GM19351 (cell line): Measurements from ENCODE around the gene PRKCD.

ENCODE experiments used
- ATAC-seq: cut with Tn5 transposase; IDR thresholded peaks from one replicate; pipeline ENCODE4 v1.9.1; 2021; ENCODE audit warnings: mild to moderate bottlenecking, moderate library complexity; ENCODE audit not compliant: unreplicated experiment

PRKCD gene

DNA sequence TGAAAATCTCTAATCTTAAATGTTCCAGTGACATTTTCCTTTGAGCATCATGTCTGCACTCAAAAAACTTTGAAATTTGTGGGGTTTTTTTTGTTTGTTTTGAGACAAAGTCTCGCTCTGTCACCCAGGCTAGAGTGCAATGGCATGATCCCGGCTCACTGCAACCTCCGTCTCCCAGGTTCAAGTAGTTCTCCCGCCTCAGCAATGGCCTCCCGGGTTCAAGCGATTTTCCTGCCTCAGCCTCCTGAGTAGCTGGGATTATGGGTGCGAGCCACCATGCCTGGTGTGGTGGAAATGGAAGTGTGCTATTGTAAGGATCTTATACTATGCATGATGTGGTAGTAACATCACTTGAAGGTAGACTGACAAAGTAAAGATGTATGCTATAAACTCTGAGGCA lies 52.3 kb downstream of the PRKCD start:
- no peak for ATAC-seq

GRCh38 chr3:53215816-53216215 lies 54.8 kb downstream of the PRKCD start:
- ATAC-seq: no peak

DNA sequence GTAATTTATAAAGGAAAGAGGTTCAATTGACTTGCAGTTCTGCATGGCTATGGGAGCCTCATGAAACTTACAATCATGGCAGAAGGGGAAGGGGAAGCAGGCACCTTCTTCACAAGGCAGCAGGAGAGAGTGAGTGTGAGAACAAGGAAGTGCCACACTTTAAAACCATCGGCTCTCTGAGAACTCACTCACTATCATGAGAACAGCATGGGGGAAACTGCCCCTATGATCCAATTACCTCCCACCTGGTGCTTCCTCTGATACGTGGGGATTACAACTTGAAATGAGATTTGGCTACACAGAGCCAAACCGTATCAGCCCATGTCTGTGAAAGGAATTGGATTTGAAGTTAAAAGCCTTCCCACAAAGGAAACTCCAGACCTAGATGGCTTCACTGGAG lies 55.7 kb downstream of the PRKCD start:
- no peak for ATAC-seq

GRCh38 chr3:53217175-53217574 lies 56.2 kb downstream of the PRKCD start:
- ATAC-seq: no peak

- ATAC-seq: peak; percentile 55
Measured at GRCh38 chr3:53218131-53218530, 57.1 kb downstream of the PRKCD start.

GRCh38 chr3:53219895-53220483 lies 59.0 kb downstream of the PRKCD start:
- peak; percentile 89 for ATAC-seq

- no peak for ATAC-seq
Measured at GRCh38 chr3:53221345-53221744, 60.3 kb downstream of the PRKCD start.

DNA sequence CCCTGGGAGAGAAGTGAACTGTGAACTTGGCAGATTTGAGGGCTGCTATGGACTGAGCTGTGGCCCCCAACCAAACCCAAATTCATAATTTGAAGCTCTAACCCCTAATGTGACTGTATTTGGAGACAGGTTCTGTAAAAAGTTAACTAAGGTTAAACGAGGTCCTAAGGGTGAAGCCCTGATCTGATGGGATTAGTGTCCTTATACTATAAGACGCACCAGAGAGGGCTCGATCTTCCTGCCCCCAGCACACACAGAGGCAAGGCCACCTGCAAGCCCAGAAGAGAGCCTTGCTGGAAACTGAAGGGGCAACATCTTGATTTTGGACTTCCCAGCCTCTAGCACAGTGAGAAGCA lies 60.8 kb downstream of the PRKCD start:
- ATAC-seq: no peak

GRCh38 chr3:53222183-53222901 lies 61.3 kb downstream of the PRKCD start:
- ATAC-seq: no peak

- ATAC-seq: no peak
Measured at GRCh38 chr3:53223025-53223424, 62.0 kb downstream of the PRKCD start.

DNA sequence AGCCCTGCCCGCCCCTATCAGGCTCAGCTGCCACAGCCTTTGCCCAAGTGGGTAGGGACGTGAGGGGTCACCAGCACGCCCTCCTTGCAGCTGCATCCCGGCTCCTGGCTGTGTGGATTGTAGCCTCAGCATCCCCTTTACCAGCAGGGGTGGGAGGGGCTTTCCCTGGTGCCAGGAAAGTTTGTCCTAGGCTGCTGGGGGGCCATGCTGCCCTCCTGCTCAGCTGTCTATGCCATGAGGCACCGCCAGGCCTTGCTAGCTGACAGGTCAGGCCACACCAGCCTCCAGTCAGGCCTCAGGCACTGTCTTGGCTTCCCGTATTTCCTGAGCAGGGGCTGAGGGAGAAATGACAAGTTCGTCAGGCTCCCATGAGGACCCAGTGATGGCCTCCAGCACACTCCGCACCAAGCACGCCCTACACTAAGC lies 62.5 kb downstream of the PRKCD start:
- ATAC-seq: no peak

DNA sequence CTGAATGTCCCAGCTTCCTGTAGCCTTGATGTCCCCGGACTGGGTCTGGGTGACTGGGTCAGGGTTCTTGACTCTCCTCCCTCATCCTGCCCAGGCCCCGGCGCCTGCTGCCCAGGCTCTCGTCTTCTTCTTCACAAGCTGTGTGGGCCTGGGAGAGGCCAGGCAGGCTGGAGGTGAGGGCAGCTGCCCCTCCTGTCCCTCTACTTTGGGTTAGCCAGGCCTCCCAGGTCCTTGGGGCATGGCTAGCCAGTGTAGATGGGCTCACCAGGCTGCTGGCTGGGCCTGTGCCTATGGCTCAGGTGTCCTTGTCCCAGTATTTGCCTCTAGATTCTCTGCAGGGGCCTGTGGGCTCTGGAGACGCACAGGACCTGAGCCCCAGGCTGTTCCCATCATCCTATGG lies 63.0 kb downstream of the PRKCD start:
- no peak for ATAC-seq

- no peak for ATAC-seq
Measured at GRCh38 chr3:53224536-53224935, 63.5 kb downstream of the PRKCD start.

GRCh38 chr3:53225181-53225580 lies 64.2 kb downstream of the PRKCD start:
- ATAC-seq: no peak

DNA sequence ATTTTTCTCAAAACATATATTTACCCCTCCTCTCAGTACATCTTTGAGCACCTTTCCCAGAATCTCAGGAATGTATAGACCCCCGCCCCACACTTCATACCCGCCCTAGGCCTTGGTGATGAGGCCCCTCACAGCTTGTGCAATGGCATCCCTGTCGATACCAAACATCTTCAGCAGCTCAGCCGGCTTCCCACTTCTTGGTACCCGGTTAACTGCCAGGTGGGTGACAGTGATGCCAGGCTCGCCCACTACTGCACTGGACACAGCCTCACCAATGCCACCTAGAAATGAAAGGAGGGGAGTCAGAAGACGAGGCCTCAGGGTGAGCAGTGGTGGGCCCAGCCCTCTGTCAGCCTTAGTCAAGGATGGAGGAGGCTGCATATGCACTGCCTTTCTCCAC lies 64.6 kb downstream of the PRKCD start:
- ATAC-seq: no peak

- no peak for ATAC-seq
Measured at GRCh38 chr3:53226142-53226840, 65.3 kb downstream of the PRKCD start.

- no peak for ATAC-seq
Measured at GRCh38 chr3:53226841-53227407, 65.9 kb downstream of the PRKCD start.

GRCh38 chr3:53227993-53228885 lies 67.2 kb downstream of the PRKCD start:
- no peak for ATAC-seq

DNA sequence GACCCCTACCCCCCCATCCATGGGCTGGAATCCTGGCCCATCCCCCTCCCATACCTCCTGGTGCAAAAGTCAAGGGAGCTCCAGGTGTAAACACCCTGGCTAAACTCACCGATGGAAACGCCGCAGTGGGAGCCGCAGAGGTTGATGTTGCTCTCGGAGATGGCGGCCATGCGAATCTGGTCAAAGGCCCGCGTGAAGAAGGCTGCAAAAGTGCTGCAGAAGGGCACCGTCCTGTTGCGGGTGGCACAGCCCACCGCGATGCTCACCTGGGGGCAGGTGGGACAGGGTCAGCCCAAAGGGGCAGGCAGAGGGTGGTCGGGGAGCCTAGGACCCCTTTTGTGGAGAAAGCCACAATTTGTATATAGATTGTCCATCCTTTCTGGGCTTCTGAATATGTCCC lies 68.2 kb downstream of the PRKCD start:
- ATAC-seq: no peak

DNA sequence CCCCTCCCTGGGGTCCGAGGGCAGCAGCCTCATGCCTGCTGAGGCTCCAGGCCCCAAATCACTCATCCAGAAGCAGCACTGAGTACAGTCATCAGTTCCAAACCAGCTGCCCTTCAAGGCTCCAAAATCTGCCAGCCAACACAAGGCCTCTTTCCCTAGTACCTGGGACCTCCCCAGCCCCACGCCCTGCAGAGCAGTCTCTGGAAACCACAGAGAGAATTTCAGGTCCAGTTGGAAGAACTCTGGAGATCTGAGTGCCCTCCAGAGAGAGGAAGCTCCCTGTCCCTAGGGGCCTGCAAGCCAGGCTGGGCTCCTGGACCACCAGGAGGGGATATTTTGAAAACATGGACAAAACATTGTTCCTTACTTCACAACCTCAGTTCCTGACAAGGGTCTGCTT lies 68.6 kb downstream of the PRKCD start:
- no peak for ATAC-seq

DNA sequence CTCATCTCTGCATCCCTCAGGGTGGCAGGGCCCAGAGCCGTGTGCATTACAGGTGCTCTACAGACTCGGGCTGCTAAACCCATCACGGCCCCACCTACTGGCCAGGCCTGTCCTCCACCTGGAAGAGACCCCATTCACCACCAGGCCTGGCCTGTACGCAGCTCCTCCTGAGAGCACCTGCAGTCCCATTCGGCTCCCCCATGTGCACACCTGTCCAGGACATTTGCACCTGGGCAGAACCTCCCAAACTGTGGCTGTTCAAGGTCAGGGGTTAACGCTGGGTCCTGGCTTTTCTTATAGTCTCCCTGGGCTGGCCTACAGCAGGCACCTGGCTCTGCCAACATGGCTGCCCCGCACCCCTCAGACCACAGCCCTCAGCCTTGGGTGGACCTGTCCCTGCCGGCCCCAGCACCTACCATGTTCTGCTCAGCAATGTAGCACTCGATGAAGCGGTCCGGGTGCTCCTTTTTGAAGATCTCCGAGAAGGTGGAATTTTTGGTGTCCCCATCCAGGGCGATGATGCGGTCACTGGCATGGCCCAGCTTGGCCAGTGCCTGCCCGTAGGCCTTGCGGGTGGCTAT lies 69.1 kb downstream of the PRKCD start:
- no peak for ATAC-seq
